ENCODE data around the gene ATP5F1D. TPM values are rescaled to one million over a fixed set of nuclear protein-coding genes. Genes with fewer than 3 reads are reported as not detected.

ATP5F1D gene
- total and polyA plus RNA-seq, 2 of the 8 experiments (the other 6 are each of a cell fraction or from before 2014, with no cell fraction given) = 174 to 249 TPM

GRCh38 chr19:1205114-1206099 is 36.1 kb upstream of the ATP5F1D start, which contains the start of gene STK11 (continued):
- TF ChIP-seq TCF12 (IDR thresholded peaks at IDR 0.05; ENCODE audit: low read depth, low read length) = 0 out of 2 replicates have a peak, but pooled peaks have one; percentile 29
- no peak for TF ChIP-seq MAFK (IDR thresholded peaks at IDR 0.05; ENCODE audit: low read depth, low read length)
- TF ChIP-seq EGR1 (IDR thresholded peaks at IDR 0.05; ENCODE audit: borderline replicate concordance, low read depth, low read length) = no peak
- 0 out of 2 replicates have a peak, but pooled peaks have one; percentile 45 for TF ChIP-seq SP4 (IDR thresholded peaks at IDR 0.05; ENCODE audit: low read length)
- TF ChIP-seq POLR2A (IDR thresholded peaks at IDR 0.05; ENCODE audit: control extremely low read depth in 1 of 2, low read depth in 2 of 2, low read length in 2 of 2) = peak in 1 of 2 experiments; percentile 46; a peak in 1 of 3 replicates
- TF ChIP-seq SIN3A (conservative IDR thresholded peaks at IDR 0.05 in 1 of 2, IDR thresholded peaks at IDR 0.05 in 1 of 2; ENCODE audit: low read depth in 1 of 2, low read length in 2 of 2) = no peak; a peak in 1 of 4 replicates
- no peak for TF ChIP-seq CBX8 (IDR thresholded peaks at IDR 0.05; ENCODE audit: borderline replicate concordance, low read depth, low read length)
- TF ChIP-seq PHF8 (conservative IDR thresholded peaks at IDR 0.05; ENCODE audit: low read depth, low read length) = peak; percentile 67; the same call in 1 of the 2 replicates
- no peak for TF ChIP-seq KDM4A (IDR thresholded peaks at IDR 0.05; ENCODE audit: low read depth, low read length, severe bottlenecking)
- TF ChIP-seq TBP (IDR thresholded peaks at IDR 0.05; ENCODE audit: low read depth, low read length) = peak; percentile 45; the same call in 1 of the 2 replicates
- TF ChIP-seq EP300 (IDR thresholded peaks at IDR 0.05; ENCODE audit: borderline replicate concordance in 1 of 2, low read depth in 2 of 2, low read length in 2 of 2) = no peak
- TF ChIP-seq POU5F1 (IDR thresholded peaks at IDR 0.05; ENCODE audit: low read depth, low read length) = no peak
- TF ChIP-seq KDM5A (IDR thresholded peaks at IDR 0.05; ENCODE audit: low read length) = no peak
- no peak for TF ChIP-seq RNF2 (IDR thresholded peaks at IDR 0.05; ENCODE audit: borderline replicate concordance, low read depth, low read length, missing control alignments, poor library complexity, severe bottlenecking)
- TF ChIP-seq ATF3 (IDR thresholded peaks at IDR 0.05; ENCODE audit: insufficient read depth, low read depth, low read length) = no peak

Measured in H1 (cell line).